Activated T-cell treated with anti-CD3 and anti-CD28 coated beads for 1 hour (primary cell): ENCODE data around the gene GRK6.

Experiments used
- DNase-seq: peaks from one replicate; pipeline ENCODE4 v3.0.0-alpha.2; 2020; ENCODE audit warnings: low read depth

GRK6 gene

GRCh38 chr5:177487975-177488374 lies 61.5 kb downstream of the GRK6 start:
- no peak for DNase-seq

GRCh38 chr5:177489119-177489716 lies 62.7 kb downstream of the GRK6 start:
- no peak for DNase-seq

- DNase-seq = no peak
These were observed 64.0 kb downstream of the GRK6 start for GRCh38 chr5:177490311-177490991.

GRCh38 chr5:177490992-177491391 lies 64.5 kb downstream of the GRK6 start:
- no peak for DNase-seq

- no peak for DNase-seq
These were observed 65.0 kb downstream of the GRK6 start for GRCh38 chr5:177491429-177491945.

- DNase-seq = no peak
These were observed 65.7 kb downstream of the GRK6 start for GRCh38 chr5:177491983-177492746.
